HG02884 (cell line): Measurements from ENCODE around the gene CAMTA1.
"Not testable (repeated sequence)": the region's sequence is repeated elsewhere in the genome, so short reads cannot be mapped to it uniquely, and the experiment has no call there.

ENCODE experiments used
- ATAC-seq: cut with Tn5 transposase; IDR thresholded peaks from one replicate; pipeline ENCODE4 v1.9.1; 2021; ENCODE audit warnings: mild to moderate bottlenecking, moderate library complexity; ENCODE audit not compliant: unreplicated experiment

Gene CAMTA1

GRCh38 chr1:6904476-6905170 lies 119.4 kb downstream of the CAMTA1 start:
- no peak for ATAC-seq

- ATAC-seq, result no peak
Measured at GRCh38 chr1:6905331-6905730, 120.1 kb downstream of the CAMTA1 start.

GRCh38 chr1:6905790-6906189 lies 120.5 kb downstream of the CAMTA1 start:
- no peak for ATAC-seq

- ATAC-seq, result no peak
Measured at GRCh38 chr1:6906783-6907182, 121.5 kb downstream of the CAMTA1 start.

GRCh38 chr1:6907201-6907600 lies 121.9 kb downstream of the CAMTA1 start:
- no peak for ATAC-seq

GRCh38 chr1:6907676-6908434 lies 122.6 kb downstream of the CAMTA1 start:
- ATAC-seq, result no peak

- no peak for ATAC-seq
Measured at GRCh38 chr1:6909401-6909800, 124.1 kb downstream of the CAMTA1 start.

- ATAC-seq, result no peak
Measured at GRCh38 chr1:6909857-6910256, 124.6 kb downstream of the CAMTA1 start.

GRCh38 chr1:6911021-6911941 lies 126.0 kb downstream of the CAMTA1 start:
- no peak for ATAC-seq

- ATAC-seq, result no peak
Measured at GRCh38 chr1:6911974-6912373, 126.7 kb downstream of the CAMTA1 start.

GRCh38 chr1:6912518-6912917 lies 127.3 kb downstream of the CAMTA1 start:
- no peak for ATAC-seq

- ATAC-seq, result no peak
Measured at GRCh38 chr1:6913086-6913485, 127.8 kb downstream of the CAMTA1 start.

GRCh38 chr1:6914706-6915105 lies 129.5 kb downstream of the CAMTA1 start:
- no peak for ATAC-seq

GRCh38 chr1:6915999-6916565 lies 130.8 kb downstream of the CAMTA1 start:
- ATAC-seq, result no peak

GRCh38 chr1:6917067-6917466 lies 131.8 kb downstream of the CAMTA1 start:
- no peak for ATAC-seq

GRCh38 chr1:6918186-6918924 lies 133.1 kb downstream of the CAMTA1 start:
- ATAC-seq, result no peak

- no peak for ATAC-seq
Measured at GRCh38 chr1:6918925-6919511, 133.8 kb downstream of the CAMTA1 start.

GRCh38 chr1:6921506-6921905 lies 136.3 kb downstream of the CAMTA1 start:
- ATAC-seq, result not testable (repeated sequence)

- no peak for ATAC-seq
Measured at GRCh38 chr1:6922096-6922931, 137.1 kb downstream of the CAMTA1 start.
